Glomerular visceral epithelial cell (primary cell): ENCODE results near the gene MMP13.
"Not testable (repeated sequence)": the region's sequence is repeated elsewhere in the genome, so short reads cannot be mapped to it uniquely, and the experiment has no call there.

Experiments
- DNase-seq: peaks from one replicate; pipeline ENCODE4 v3.0.0-alpha.2; 2016; ENCODE audit errors: extremely low spot score

Gene MMP13

DNA sequence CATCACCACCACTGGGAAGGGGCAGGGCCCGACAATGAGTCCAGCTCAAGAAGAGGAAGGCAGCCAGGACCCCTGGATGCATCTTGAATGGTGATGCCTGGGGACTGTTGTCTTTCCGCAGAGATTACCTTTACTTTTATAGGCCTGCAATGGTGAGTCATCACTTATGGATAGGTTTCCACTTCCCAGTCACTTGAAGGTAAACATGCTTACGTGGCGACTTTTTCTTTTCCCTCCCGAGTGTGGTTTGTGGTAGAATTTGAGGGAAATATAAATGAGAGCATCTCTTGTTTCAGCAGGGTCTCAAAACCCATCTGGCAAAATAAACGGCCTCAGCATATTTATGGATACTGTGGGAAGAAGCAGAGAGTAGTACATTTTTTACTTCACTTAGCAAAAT, at the start of gene MMP13:
Gene MMP13 (minus strand): TSS at position 109 of the 400 bp plus-strand sequence. CDS start 27 bp downstream, at position 82.
- DNase-seq = peak; percentile 43

DNA sequence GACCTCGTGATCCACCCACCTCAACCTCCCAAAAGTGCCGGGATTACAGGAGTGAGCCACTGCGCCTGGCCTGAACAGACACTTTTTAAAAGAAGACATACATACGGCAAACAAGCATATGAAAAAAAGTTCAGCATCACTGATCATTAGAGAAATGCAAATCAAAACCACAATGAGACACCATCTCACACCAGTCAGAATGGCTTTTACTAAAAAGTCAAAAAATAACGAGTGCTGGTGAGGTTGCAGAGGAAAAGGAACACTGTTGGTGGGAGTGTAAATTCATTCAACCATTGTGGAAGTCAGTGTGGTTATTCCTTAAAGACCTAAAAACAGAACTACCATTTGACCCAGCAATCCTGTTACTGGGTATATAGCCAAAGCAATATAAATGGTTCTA, 48.7 kb upstream of the MMP13 start:
- not testable (repeated sequence) for DNase-seq

GRCh38 chr11:102994105-102994504, 38.6 kb upstream of the MMP13 start:
- DNase-seq = no peak

- DNase-seq = no peak
These were observed 36.2 kb upstream of the MMP13 start for GRCh38 chr11:102991776-102992175.

- DNase-seq = no peak
These were observed 34.6 kb upstream of the MMP13 start for GRCh38 chr11:102990145-102990544.

GRCh38 chr11:102989379-102990047, 34.0 kb upstream of the MMP13 start:
- no peak for DNase-seq

GRCh38 chr11:102986815-102987214, 31.3 kb upstream of the MMP13 start:
- DNase-seq = peak; percentile 70

DNA sequence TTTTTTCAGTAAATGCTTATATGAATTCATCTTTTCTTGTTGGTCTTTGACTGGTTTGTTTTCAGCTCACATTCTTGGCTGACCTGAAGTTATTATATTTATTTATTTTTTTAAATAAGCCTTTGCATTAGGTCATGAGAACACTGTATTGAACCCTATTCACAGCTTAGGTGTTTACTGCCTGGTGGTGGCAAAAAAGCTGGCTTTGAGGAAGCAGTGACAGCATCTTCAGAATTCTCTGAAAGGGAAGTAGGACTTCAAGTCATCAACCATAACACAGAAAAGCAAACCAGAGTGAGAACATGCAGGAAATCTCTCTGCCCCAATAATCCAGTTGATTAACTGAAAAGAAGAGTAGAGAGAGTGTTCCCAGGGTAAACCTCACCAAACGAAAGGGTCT, 30.3 kb upstream of the MMP13 start:
- no peak for DNase-seq

DNA sequence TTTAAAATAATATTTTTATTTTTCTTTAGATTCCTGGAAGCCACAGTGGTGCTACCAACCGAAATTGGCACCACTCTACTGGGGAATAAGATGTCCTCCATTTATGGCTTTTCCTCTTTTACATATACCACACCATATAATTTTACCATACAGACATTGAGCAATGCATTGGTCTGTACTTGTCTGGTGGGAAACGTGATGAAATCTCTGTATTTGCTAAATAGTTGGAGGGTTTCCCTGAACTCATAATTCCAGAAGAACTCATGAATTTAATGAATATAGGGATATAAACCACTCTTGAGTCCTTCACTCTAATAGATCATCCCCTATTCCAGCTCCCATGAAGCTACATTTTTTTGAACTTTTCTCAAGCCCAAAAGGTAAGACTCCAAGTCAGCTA, 28.0 kb upstream of the MMP13 start:
- DNase-seq = no peak

DNA sequence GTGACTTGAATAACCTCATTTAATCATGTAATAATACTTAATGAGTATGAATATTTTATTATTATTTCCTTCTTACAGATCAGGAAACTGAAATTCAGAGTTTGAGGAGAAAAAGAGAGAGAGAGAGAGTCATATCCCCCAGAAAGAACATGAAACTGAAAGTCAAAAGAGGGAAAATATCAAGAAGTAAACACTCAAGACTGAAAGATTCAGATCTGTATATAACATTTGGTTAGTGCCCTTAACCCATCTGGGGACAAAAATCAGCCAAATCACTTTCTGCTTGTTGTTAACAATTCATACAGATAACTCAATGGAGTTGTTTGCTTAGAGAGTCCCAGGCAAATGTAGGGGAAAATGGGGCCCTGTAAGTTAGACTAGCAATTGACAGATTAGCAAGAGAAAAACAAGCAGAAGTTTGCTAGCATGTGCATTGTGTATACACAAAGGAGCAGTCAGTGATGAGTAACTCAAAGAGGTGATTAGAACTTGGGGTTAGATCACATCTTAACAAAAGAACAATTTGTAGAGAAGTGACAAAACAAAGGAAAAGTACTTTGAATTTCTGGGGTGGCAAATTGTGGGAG, 25.9 kb upstream of the MMP13 start:
- no peak for DNase-seq

GRCh38 chr11:102974552-102975280, 19.2 kb upstream of the MMP13 start:
- peak; percentile 44 for DNase-seq

GRCh38 chr11:102973698-102974097, 18.2 kb upstream of the MMP13 start:
- not testable (repeated sequence) for DNase-seq

GRCh38 chr11:102972853-102973252, 17.3 kb upstream of the MMP13 start:
- DNase-seq = no peak

DNA sequence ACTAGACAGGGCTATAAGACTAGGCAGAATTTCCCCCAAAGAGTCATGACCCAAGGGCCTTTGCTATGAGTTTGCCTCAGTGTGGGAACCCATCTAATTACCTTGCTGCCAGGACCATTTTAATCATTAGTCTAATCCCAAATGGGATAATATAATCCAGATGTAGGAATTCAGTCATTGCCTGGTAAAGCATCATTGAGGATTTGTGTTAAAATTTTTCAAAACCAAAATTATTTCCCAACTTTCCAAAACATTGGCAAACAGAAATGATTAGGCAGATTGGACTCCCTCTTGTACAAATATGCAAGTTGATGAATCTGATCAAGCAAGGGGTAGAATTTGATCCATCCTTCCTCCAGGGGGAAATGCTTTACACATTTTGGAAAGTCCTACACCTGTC, 16.2 kb upstream of the MMP13 start:
- no peak for DNase-seq

- DNase-seq = no peak
These were observed 12.0 kb upstream of the MMP13 start for GRCh38 chr11:102967497-102967896.

GRCh38 chr11:102966011-102966410, 10.5 kb upstream of the MMP13 start:
- DNase-seq = no peak

DNA sequence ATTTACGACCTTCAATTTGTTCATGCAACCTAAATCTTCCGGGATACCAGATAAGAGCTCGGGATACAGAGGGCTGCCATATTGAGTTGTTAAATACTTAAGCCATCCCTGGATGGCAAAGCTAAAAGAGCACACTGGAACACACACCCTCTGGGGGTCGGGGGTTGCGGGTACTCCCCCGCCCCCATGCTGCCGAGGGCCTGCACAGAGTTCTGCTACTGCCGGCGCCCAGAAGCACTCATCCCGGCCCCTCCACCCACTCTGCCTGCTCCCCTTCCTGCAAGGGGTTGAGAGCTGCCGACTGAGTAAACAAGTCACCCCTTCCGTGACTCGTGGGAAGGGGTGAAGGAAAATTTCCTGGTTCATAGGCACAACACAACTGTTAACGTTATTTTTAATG, 9.3 kb upstream of the MMP13 start:
- no peak for DNase-seq

GRCh38 chr11:102957953-102958352, 2.4 kb upstream of the MMP13 start:
- peak; percentile 40 for DNase-seq

GRCh38 chr11:102950622-102951081, 4.9 kb downstream of the MMP13 start:
- DNase-seq = no peak

DNA sequence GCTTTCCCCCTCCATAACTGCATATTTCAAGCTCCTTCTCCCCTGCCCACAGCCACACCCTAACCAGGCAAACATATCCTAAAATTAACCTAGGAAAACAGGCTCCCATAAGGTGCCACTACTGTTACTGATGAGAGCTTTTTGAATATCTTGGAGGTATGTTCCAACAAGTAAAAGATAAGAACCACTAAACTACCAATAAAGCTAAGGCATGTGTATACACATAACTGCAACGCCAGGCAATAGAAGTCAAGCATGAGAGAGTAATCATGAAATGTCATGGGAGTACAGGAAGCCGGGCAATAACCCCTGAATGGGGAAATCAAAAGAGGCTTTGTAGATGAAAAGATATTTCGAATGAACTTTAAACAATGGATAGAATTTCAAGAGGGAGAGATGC, 9.3 kb downstream of the MMP13 start:
- no peak for DNase-seq

- DNase-seq = peak; percentile 78
These were observed 14.6 kb downstream of the MMP13 start for GRCh38 chr11:102940714-102941588.
